Epithelial cell of prostate (primary cell): ENCODE results near the gene TMEM201.
A peak's percentile ranks its signal among the peaks of the same experiment; 100 is the strongest.

Source experiments
- DNase-seq: peaks from one replicate; pipeline ENCODE4 v3.0.0-alpha.2; 2011; ENCODE audit warnings: low read depth, low spot score
- H3K27ac ChIP-seq: fragments of 450-650 bp; 2 replicates; pipeline ENCODE4 v1.5.1; 2017; ENCODE audit warnings: mild to moderate bottlenecking

TMEM201 gene

DNA sequence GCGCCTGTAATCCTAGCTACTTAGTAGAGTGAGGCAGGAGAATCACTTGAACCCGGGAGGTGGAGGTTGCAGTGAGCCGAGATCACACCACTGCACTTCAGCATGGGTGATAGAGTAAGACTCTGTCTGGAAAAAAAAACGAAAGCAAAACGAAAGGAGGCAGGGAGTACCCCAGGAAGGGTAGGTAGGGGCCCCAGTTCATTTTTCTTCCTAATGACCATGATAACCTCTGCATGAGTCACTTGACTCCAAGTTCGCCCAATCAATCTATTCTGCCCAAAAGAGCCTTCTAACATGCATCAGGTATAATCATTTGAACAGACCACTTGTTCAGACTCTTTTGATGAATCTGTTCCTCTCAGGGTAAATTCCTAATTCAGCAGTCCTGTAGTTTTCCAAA, 13.2 kb upstream of the TMEM201 start:
- no peak overlapping the region for H3K27ac ChIP-seq
- DNase-seq, result no peak

DNA sequence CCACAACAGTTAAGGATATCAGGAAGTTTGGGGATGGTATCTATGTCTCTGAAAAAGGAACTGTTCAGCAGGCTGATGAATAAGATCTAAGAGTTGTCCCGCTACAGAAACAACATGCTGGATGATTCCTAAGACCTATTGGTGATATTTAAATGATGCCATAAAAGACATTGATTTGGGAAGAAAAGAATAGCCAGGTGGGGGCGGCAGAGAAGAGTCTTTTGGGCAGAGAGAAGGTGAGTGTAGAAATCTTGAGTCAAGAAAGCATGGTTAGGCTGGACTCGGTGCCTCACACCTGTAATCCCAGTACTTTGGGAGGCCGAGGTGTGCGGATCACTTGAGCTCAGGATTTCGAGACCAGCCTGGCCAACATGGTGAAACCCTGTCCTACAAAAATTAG, 11.8 kb upstream of the TMEM201 start:
- DNase-seq, result no peak
- no peak overlapping the region for H3K27ac ChIP-seq

DNA sequence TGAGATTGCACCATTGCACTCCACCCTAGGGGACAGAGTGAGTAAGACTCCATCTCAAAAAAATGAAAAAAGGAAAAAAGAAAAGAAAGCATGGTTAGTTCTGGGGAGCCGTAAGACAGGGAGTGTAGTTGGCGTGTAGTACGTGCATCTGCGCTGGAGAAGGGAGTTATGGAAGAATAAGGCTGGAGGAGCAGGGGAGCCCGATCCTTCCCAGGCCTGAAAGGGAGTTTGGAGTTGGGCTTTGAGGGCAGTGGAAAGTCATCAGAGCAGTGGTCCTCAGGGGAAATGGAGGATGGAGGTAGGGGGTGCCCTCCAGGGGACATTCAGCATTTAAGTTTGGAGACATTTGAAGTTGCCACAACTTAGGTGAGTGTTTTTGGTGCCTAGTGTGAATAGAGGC, 11.3 kb upstream of the TMEM201 start:
- H3K27ac ChIP-seq, result no peak overlapping the region
- DNase-seq, result no peak

GRCh38 chr1:9580942-9581341, 7.8 kb upstream of the TMEM201 start:
- H3K27ac ChIP-seq, result no peak overlapping the region
- DNase-seq, result no peak

- H3K27ac ChIP-seq, result no peak overlapping the region
- DNase-seq, result no peak
These were observed 2.5 kb upstream of the TMEM201 start for GRCh38 chr1:9586147-9586766.

GRCh38 chr1:9589144-9589718, 520 bp downstream of the TMEM201 start:
- H3K27ac ChIP-seq, result no peak overlapping the region
- DNase-seq, result no peak

DNA sequence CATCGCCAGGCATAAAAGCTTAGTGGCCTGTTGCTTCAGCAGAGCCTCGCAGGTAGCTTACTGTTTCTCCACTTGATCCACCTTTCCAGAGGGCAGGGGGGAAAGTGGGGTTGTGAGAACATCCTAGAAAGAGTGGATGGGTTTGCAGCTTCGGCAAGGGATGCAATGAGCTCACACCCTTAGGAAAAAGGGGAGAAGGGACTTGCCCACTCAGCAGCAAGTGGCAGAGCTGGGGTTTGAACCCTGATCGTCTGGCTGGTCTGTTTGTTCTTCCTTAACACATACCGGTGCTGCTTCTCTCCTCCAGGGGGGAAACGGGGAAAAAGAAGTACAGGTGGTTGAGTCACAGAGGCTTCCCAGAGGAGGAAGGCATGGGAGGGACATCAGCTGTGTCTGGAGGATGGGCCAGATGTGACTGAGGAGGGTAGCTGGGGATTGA, 1.0 kb downstream of the TMEM201 start:
- DNase-seq, result no peak
- no peak overlapping the region for H3K27ac ChIP-seq

DNA sequence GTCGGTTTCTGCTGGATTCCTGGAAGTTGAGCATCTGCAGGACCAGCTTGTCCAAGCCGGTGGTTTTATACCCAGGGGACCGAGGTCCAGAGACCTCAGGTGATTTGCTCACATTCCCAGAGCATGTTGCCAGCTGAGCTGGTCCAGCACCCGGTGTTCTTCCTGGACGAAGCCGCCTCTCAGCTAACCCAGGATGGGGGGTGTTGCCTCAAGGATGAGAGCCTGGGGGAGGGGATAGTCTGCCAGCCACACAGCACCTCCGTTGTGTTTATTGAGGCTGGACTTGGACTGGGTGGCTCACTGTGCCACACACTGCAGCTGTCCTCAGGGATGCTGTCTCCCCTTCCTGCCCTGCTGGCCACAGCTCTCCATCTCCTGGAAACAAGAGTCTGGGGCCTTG, 1.5 kb downstream of the TMEM201 start:
- DNase-seq, result no peak
- no peak overlapping the region for H3K27ac ChIP-seq

DNA sequence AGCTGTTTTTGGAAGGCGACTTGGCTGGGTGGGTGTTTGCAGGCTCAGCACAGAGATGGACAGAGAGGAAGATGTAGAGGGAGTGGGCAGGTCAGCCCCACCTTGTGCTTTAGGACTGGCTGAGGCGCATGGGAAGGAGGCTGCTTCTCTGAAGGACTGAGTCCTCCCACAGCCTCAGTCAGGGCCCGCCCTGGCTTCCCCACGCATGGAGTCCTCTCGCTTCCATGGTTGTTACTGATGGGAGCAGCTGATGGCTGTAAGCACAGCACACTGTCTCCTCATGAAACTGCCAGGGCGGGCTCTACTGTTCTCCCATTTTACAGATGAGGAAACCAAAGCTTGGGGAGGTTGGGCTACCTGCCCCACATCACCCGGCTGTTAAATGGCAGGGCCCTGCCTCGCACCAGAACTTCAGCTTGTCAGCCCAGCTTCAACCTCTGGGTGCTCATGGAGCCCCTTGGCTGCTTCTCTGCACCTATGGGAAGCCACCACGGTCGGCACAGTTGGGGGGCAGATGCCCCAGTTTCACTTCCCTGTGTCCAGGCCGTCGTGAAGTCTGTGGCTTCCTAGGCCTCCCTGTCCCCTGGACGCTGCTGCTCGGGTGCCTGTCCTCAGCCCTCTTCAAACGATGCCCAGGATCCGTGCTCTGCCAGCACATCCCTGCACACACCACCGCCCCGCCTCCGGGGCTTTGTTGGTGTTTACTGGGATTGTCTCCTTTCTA, 2.4 kb downstream of the TMEM201 start:
- H3K27ac ChIP-seq, result no peak overlapping the region
- DNase-seq, result no peak

DNA sequence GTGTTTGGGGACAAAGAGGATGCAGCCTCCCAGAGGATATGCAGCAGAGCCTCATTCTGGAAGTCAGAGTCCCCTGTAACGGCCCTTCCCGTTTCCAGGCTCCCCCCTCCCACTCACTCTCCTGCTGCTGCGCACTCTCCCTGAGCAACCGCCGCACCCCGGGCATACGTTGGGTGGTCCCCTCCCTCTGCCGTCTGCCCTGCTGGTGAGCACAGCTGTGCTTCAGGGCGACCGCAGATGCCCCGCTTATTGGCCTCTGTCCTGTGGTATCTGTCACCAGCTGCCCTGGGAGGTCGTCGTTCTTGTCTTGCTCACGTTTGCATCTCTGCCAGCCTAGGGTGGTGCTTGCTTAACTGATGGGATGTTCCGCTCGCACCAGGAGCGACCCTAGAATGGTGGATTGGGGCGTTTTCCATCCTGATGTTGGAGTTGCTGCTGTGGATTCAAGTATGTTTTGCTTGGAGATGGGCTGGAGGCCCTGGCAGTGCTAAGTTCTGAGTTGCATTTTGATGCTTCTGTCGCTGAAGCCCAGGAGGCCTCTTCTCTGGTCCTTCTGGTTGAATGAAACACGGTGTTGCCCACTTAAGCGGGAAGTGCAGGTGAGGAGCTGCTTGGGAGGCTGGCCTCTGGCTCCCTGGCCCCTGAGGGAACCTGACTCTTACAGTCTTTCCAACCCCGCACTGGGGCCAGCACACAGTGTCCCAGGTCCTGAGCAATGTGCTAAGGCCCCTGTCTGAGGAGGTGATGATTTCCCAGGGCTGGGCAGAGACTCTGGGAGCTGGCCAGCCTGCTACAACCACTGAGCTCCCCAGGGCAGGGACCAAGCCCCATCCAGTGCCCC, 3.2 kb downstream of the TMEM201 start:
- no peak for DNase-seq
- no peak overlapping the region for H3K27ac ChIP-seq

- no peak for DNase-seq
These were observed 3.9 kb downstream of the TMEM201 start for GRCh38 chr1:9592510-9593075.

DNA sequence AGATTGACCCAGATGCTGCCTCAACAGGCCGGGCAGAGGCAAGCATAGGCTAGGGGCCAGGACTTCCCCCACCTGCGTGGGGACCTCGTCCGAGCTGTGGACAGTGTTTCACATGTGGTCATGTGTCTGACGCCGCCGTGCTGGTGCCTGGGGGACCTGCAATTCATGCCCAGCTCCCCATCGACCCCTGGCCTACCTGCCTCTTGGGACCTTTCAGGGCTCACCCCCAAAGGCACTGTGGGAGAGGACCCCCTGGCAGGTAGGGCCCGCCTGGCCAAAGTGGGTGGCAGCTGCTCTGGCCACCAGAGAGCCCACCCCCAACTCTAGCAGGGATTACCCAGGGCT, 4.4 kb downstream of the TMEM201 start:
- DNase-seq, result no peak
- H3K27ac ChIP-seq, result peak overlapping the region; percentile 57

More at GRCh38 chr1:9592510-9593075, 3.9 kb downstream of the TMEM201 start:
- peak overlapping the region; percentile 57 for H3K27ac ChIP-seq

DNA sequence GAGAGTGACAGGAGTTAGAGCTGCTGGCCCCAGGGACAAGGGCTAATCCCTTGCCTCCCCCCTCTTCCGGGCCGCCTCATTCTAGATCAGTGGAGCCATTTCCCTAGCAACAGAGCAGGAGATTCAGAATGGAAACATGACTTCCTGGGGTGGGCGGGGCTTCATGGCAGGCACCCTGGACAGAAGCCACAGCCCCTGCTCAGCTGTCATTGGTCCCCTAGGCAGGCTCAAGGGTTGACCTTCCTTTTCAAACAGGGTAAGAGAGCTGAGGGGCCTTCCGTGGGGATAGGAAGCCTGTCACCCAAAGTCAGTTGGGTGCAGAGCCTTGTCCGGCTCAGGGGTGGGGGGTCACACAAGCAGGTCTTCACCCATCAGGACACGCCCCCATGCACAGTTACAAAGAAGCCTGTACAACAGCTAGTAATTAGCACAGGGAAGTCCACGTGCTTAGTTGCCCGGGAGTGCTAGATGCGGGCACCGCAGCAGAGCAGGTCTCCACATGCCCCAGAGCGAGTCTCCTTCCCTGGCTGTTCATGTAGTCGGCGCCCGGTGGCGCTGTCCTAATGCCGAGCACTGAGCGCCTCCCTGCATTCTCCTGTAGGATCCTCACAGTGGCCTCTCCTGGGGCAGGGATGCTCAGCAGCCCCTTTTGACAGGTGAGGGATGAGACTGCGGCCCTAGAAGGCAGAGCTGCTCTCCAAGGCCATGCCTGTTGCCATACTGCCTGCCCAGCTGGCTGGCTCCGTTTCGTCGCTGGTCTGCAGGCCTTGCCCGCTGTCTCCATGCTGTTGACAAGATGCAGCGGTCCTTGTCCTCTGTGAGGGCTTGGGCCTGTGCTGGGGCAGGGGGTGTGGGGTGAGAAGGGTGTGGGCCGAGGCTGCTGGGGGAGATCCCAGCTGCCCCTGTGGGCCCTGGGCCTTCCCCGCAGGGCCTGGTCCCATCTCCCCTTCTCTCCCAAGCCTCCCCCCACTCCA, 5.1 kb downstream of the TMEM201 start:
- peak overlapping the region; percentile 57 for H3K27ac ChIP-seq
- peak; percentile 75 for DNase-seq

- DNase-seq, result no peak
- no peak overlapping the region for H3K27ac ChIP-seq
These were observed 5.9 kb downstream of the TMEM201 start for GRCh38 chr1:9594471-9595155.

DNA sequence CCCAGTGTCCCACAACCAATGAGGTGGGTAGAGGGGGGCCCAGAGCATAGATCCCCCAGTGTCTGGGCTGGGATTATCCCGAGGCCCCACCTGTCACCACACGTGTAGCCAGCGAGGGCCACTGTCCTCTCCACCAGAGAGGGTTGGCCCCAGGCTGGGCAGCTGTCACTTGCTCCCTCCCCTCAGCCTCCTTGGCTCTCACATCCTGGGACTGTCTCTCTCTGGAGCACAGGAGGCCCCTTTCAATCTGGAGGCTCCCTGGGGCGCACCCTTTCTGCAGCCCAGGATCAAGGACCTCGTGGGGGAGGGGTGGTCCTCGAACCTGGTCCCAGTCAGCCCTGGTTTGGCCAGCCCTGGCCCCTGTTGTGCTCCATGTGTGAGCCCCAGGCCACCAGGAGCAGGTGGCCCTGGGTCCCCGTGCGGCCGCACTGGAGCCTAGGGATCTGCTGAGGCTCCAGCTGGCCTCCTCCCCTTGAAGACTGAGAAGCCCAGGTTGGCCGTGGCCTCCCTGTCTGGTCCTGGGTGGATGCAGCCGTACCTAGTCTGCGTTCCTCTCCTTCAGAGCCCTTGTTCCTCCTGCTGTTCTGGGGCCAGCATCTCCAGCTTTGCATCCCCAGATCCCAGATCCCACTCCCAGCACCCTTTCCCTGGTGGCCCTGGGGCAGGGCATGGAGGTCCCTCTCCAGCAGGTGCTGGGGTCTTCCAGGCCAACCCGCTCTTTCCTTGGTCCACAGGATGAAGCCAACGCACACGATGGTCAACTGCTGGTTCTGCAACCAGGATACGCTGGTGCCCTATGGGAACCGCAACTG, 6.7 kb downstream of the TMEM201 start:
- H3K27ac ChIP-seq, result no peak overlapping the region
- no peak for DNase-seq

DNA sequence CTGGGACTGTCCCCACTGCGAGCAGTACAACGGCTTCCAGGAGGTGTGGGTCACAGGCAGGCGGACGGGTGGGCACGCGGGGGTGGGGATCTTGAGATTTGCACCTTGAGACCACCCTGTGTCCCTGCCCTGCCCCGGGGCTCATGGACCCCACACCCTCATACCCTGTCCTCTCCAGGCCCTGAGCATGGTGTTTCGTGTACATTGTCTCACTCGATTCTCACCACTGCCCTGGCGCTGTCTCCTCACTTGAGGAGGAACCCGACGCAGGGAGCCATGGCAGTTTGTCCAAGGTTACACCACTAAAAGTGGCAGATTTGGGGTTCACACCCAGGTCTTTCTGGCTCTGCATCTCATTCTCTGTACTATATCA, 7.2 kb downstream of the TMEM201 start:
- no peak for DNase-seq
- H3K27ac ChIP-seq, result no peak overlapping the region

DNA sequence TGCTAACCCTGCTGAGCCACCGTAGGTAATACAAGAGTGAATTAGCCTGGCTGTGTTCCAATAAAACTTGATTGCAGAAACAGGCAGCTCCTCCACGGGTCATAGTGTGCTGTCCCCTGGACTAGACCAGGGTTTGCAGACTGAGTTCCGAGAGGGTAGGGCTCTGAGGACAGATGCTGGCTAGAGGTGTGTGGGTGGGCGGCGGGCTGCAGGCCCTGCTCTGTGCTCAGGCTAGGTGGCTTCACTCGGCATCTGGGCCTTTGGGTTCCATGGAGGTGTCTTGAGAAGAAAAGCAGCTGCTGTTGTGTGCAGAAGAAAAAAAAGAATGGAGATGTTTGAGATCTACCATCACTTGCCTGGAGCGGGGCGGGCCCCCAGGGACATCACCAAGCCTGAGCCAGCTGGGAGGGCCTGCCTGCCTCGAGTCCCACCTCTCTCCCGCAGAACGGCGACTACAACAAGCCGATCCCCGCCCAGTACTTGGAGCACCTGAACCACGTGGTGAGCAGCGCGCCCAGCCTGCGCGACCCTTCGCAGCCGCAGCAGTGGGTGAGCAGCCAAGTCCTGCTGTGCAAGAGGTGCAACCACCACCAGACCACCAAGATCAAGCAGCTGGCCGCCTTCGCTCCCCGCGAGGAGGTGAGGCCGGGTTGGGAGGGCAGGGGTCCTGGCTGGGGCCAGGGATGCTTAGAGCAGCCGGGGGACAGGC, 7.9 kb downstream of the TMEM201 start:
- no peak for DNase-seq

More for the DNA sequence above, 7.9 kb downstream of the TMEM201 start:
- H3K27ac ChIP-seq, result no peak overlapping the region
